ENCODE results near the gene CEP97.

CEP97 gene

DNA sequence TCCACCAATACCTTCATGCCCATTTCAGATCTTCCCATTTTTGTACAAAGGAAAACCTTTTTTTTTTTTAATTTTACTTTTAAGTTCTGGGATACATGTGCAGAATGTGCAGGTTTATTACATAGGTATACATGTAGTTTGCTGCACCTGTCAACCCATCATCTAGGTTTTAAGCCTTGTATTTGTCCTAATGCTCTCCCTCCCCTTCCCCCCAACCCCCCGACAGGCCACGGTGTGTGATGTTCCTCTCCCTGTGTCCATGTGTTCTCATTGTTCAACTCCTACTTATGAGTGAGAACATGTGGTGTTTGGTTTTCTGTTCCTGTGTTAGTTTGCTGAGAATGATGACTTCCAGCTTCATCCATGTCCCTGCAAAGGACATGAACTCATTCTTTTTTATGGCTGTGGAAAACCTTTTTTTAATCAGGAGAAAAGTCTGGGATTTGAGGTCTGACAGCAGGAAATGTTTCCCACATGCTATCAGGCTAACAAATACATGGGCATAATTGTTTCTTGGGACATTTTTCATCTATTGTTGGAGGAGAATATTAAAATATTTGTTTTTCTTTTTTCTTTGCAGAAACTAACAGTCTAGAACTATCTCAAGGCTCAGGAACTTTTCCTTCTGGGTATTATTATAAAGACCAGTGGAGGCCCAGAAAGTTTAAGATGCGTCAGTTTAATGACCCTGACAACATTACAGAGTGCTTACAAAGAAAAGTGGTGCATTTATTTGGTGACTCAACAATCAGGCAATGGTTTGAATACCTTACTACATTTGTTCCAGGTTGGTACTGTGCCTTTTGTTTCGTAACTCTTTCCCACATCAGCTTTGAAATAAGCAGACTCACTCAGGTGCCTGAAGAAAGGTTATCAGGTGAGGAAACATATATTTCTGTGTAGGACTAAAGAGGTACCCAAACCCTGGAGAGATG, 92.1 kb downstream of the CEP97 start:
- DNase-seq, result no peak

- DNase-seq, result no peak
These were observed 93.6 kb downstream of the CEP97 start for GRCh38 chr3:101817992-101818391.

GRCh38 chr3:101819649-101820206, 95.3 kb downstream of the CEP97 start:
- no peak for DNase-seq
